ENCODE data around the gene MEX3D.

Gene MEX3D

GRCh38 chr19:1524972-1525325 is 43.2 kb downstream of the MEX3D start (continued):
- no peak for TF ChIP-seq ZNF449 (tag by site-specific recombination; IDR thresholded peaks at IDR 0.05)
- peak; percentile 19; the same call in 1 of the 2 replicates for TF ChIP-seq ZNF146 (tag by site-specific recombination; IDR thresholded peaks at IDR 0.05)
- TF ChIP-seq ZNF747 (tag by site-specific recombination; IDR thresholded peaks at IDR 0.05) = 0 out of 2 replicates have a peak, but pooled peaks have one; percentile 41
- no peak for TF ChIP-seq ZNF302 (tag by site-specific recombination; IDR thresholded peaks at IDR 0.05; ENCODE audit: low read depth)
- TF ChIP-seq PBX3 (CRISPR knock-in tag; IDR thresholded peaks at IDR 0.05) = no peak
- no peak for TF ChIP-seq ZNF473 (tag by site-specific recombination; IDR thresholded peaks at IDR 0.05)
- TF ChIP-seq ZNF184 (tag by site-specific recombination; IDR thresholded peaks at IDR 0.05) = no peak
- TF ChIP-seq ZNF664 (tag by site-specific recombination; IDR thresholded peaks at IDR 0.05) = no peak
- TF ChIP-seq KLF1 (tag by site-specific recombination; IDR thresholded peaks at IDR 0.05) = peak; percentile 20; the same call in 1 of the 2 replicates
- 0 out of 2 replicates have a peak, but pooled peaks have one; percentile 15 for TF ChIP-seq BCL11A (tag by site-specific recombination; IDR thresholded peaks at IDR 0.05; ENCODE audit: low read depth)
- no peak for TF ChIP-seq GLI4 (tag by site-specific recombination; IDR thresholded peaks at IDR 0.05)
- 0 out of 2 replicates have a peak, but pooled peaks have one; percentile 7 for TF ChIP-seq ZNF133 (tag by site-specific recombination; IDR thresholded peaks at IDR 0.05)
- no peak; the same call in 1 of the 2 replicates for TF ChIP-seq ZNF155 (tag by site-specific recombination; IDR thresholded peaks at IDR 0.05)

GRCh38 chr19:1524287-1524971 is 43.7 kb downstream of the MEX3D start:
- CTCF ChIA-PET = interaction anchor here (0.8 kb wide), 1 partner anchor 502 kb away, joined by 3 read pairs; no protein-coding TSS in a partner anchor
- TF ChIP-seq ZNF585B (tag by site-specific recombination; IDR thresholded peaks at IDR 0.05) (no peak), ZNF791 (tag by site-specific recombination; IDR thresholded peaks at IDR 0.05) (peak; percentile 25; the same call in 1 of the 2 replicates), REPIN1 (tag by site-specific recombination; IDR thresholded peaks at IDR 0.05; ENCODE audit: low read depth) (no peak; the same call in 1 of the 2 replicates), HIC1 (tag by site-specific recombination; IDR thresholded peaks at IDR 0.05) (0 out of 2 replicates have a peak, but pooled peaks have one; percentile 23), PATZ1 (tag by site-specific recombination; IDR thresholded peaks at IDR 0.05) (peak; percentile 21; the same call in 1 of the 2 replicates), ZIC2 (tag by site-specific recombination; IDR thresholded peaks at IDR 0.05) (no peak), ZSCAN23 (tag by site-specific recombination; IDR thresholded peaks at IDR 0.05) (peak; percentile 57; the same call in 1 of the 2 replicates), ZNF239 (tag by site-specific recombination; IDR thresholded peaks at IDR 0.05) (peak; percentile 14; the same call in 1 of the 2 replicates), ZNF2 (tag by site-specific recombination; IDR thresholded peaks at IDR 0.05) (peak; percentile 94), PBX3 (CRISPR knock-in tag; IDR thresholded peaks at IDR 0.05) (no peak), ZBTB20 (tag by site-specific recombination; IDR thresholded peaks at IDR 0.05) (0 out of 2 replicates have a peak, but pooled peaks have one; percentile 24), ZSCAN4 (tag by site-specific recombination; IDR thresholded peaks at IDR 0.05) (peak; percentile 54; the same call in 1 of the 2 replicates), ZNF449 (tag by site-specific recombination; IDR thresholded peaks at IDR 0.05) (no peak), ZNF658 (tag by site-specific recombination; IDR thresholded peaks at IDR 0.05) (0 out of 2 replicates have a peak, but pooled peaks have one; percentile 75)

More at GRCh38 chr19:1524287-1524971, 43.7 kb downstream of the MEX3D start:
- Histone ChIP-seq H3K36me3 (ENCODE audit: control insufficient read depth in 2 of 2, insufficient read depth in 1 of 2, low read length in 2 of 2) (no peaks in the 10 kb centered on the region), H3K9me3 (ENCODE audit: control insufficient read depth, insufficient read depth, low read depth, low read length) (no peaks in the 10 kb centered on the region), H3K27ac (ENCODE audit: extremely low read depth, low read depth, low read length) (no peak overlapping the region), H3K4me3 (ENCODE audit: low read depth, low read length) (no peak overlapping the region), H3K4me1 (ENCODE audit: control insufficient read depth, insufficient read depth, low read length) (no peaks in the 10 kb centered on the region)
- POLR2A ChIA-PET = no interaction called here
